NB4 (cell line): Measurements from ENCODE around the gene SAPCD2.

Source experiments
- TF ChIP-seq, protein P1 (sequence below): IDR thresholded peaks from one replicate; pipeline ENCODE4 v1.5.1; 2012; ENCODE audit warnings: low read depth, low read length
- TF ChIP-seq, protein P2 (sequence below): IDR thresholded peaks from 2 replicates; pipeline ENCODE4 v1.6.1; 2011; ENCODE audit warnings: low read depth, low read length

DNA sequence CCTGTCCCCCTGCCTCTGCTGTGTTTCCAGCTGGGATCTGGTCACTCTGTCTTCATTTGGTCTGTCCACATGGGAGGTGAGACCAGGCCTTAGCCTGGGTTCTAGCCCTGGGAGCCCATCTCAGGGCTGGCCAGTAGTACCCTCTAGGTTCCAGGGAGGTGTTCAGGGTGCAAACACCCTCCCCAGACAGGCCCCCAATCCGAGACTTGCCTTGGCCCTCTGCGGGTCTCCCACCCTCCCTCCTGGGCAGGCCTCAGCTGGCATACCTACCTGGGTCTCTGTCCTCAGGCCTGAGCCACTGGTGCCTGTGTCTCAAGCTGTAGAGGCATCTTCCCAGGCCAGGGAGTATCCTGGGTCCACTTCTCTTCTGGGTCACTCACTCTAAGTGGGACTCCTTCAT lies 925 bp upstream of the SAPCD2 start:
- TF ChIP-seq, protein P1, sequence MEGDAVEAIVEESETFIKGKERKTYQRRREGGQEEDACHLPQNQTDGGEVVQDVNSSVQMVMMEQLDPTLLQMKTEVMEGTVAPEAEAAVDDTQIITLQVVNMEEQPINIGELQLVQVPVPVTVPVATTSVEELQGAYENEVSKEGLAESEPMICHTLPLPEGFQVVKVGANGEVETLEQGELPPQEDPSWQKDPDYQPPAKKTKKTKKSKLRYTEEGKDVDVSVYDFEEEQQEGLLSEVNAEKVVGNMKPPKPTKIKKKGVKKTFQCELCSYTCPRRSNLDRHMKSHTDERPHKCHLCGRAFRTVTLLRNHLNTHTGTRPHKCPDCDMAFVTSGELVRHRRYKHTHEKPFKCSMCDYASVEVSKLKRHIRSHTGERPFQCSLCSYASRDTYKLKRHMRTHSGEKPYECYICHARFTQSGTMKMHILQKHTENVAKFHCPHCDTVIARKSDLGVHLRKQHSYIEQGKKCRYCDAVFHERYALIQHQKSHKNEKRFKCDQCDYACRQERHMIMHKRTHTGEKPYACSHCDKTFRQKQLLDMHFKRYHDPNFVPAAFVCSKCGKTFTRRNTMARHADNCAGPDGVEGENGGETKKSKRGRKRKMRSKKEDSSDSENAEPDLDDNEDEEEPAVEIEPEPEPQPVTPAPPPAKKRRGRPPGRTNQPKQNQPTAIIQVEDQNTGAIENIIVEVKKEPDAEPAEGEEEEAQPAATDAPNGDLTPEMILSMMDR: no peak
- TF ChIP-seq, protein P2, sequence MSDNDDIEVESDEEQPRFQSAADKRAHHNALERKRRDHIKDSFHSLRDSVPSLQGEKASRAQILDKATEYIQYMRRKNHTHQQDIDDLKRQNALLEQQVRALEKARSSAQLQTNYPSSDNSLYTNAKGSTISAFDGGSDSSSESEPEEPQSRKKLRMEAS: no peak
